HG03103 (cell line): ENCODE data around the gene R3HDML.

Source experiments
- ATAC-seq: cut with Tn5 transposase; IDR thresholded peaks from one replicate; pipeline ENCODE4 v1.9.1; 2021; ENCODE audit warnings: low read depth; ENCODE audit not compliant: unreplicated experiment

R3HDML gene

GRCh38 chr20:44361021-44361420 is 24.2 kb downstream of the R3HDML start:
- no peak for ATAC-seq

DNA sequence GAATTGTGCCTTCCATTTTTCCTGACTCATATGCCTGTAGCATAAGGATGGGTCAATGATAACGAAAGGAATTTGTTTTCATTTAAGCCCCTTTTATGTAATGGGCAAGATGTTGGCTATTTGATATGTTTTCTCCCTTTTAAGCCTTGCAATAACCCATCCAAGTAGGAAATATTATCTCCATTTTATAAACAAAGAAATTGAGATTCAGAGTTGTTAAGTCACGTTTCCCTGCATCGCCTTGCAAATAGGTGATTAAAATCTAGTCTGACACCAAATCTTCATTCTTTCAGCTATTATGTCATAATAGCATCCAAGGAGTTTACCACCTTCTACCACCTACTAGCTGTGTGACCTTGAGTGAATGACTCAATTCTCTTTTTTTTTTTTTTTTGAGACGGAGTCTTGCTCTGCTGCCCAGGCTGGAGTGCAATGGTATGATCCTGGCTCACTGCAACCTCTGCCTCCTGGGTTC is 25.7 kb downstream of the R3HDML start:
- ATAC-seq, result no peak

DNA sequence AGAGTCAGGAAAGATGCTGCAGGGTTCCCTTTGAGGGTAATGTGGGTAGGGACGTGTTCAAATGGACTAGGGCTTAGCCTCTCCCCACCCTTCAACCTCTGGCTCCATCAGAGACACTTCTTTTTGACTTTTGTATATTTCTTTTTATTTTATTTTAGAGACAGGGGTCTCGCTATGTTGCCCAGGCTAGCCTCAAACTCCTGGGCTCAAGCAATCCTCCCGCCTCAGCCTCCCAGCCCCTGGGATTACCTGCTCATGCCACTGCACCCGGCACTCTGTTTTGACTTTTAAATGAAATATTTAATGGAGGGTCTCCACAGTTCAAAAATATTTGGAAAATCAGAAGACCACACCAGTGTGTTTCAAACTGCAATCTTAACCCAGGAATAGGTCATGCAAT is 27.2 kb downstream of the R3HDML start:
- ATAC-seq, result no peak

GRCh38 chr20:44364780-44365179 is 27.9 kb downstream of the R3HDML start:
- no peak for ATAC-seq

- ATAC-seq, result no peak
Observed at GRCh38 chr20:44367746-44368145, 30.9 kb downstream of the R3HDML start.

DNA sequence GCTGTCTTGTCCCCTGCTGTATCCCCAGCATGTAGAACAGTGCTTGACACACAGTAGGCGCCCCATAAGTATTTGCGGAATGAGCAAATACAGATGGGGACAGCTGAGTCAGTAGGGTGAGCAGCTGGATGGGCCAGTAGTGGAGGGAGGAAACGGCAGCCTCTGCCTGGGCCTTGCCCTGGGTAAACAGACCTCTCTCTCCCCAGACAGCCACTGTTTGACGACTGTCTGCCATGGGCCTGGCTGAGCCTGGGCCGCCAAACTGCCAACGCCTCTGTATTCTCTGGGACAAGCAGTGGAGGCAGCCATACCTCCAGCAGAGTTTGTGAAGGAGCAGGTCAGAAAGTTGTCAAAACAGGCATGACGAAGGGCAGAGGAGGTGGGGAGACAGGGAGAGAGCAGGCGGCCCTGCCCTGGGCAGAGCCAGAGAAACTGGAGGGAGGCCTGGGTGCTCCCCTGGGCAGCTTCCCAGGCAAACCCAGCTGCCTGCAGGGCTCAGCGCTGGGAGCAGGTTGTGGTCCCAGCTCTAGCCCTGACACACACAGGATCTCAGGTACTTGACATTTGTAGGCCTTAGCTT is 33.9 kb downstream of the R3HDML start:
- no peak for ATAC-seq

GRCh38 chr20:44382641-44383040 is 45.8 kb downstream of the R3HDML start:
- no peak for ATAC-seq

GRCh38 chr20:44384423-44385027 is 47.7 kb downstream of the R3HDML start:
- peak; percentile 59 for ATAC-seq

DNA sequence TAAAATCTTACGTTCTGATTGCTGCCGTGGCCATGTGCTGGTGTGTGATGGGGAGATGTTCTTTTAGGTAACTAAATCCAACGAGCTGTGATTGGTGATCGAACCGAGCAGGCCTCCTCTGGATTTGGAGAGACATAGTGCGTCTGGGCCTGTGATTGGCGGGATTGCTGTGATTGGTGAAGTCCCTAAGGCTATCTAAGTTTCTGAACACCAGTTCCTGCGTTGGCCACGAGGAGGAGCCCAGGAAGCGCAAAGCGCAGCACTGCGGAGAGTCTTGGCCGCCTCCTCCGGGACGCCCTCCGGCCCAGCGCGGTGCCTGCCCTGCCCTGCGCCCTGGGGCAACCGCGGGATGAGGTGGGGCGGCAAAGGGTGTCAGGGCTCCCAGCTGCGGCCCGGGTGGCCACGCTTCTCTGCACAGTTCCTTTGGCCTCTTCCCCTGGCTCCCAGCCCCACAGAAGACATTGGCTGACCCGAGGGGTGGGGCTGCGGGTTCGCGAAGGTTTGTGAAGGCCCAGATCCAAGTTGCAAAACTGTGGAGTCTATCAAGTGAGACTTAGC is 51.7 kb downstream of the R3HDML start:
- ATAC-seq, result peak; percentile 68

DNA sequence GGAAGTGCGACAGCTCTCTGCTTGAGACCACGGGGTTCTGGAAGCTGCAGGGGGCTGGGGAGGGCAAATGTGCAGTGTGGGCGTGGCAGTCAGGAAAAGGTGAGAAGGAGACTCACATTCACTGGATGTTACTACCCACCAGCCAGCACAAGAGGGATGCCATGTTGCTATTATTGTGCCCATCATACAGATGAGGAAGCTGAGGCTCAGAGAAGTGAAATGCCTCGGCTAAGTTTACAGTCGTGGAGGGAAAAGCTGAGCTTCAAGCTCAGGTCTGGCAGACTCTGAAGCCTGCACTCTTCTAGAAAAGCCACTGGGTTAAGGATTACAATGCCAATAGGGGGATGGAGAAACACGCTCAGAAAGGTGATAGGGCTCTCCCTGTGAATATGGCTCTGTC is 53.0 kb downstream of the R3HDML start:
- no peak for ATAC-seq

DNA sequence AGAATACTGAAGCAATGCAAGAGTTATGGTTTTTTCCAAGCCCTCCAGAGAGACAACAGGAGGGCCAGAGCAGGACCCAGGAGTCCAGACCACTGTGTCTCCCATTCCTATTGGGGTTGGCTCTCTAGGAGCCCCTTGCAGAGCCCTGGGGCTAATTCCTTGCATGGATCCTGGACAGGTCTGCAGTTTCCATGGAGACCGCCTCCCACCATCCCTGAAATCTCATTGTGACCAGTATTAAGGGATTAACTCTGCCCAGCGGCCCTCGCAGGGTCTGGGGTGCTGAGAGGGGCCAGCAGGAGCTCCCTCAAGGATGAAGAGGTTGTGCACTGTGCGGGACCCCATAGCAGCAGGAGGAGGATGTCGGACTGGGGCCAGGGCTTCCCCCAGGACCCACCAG is 53.4 kb downstream of the R3HDML start:
- ATAC-seq, result no peak

GRCh38 chr20:44392088-44392775 is 55.4 kb downstream of the R3HDML start:
- no peak for ATAC-seq

GRCh38 chr20:44392776-44393607 is 56.1 kb downstream of the R3HDML start:
- no peak for ATAC-seq

DNA sequence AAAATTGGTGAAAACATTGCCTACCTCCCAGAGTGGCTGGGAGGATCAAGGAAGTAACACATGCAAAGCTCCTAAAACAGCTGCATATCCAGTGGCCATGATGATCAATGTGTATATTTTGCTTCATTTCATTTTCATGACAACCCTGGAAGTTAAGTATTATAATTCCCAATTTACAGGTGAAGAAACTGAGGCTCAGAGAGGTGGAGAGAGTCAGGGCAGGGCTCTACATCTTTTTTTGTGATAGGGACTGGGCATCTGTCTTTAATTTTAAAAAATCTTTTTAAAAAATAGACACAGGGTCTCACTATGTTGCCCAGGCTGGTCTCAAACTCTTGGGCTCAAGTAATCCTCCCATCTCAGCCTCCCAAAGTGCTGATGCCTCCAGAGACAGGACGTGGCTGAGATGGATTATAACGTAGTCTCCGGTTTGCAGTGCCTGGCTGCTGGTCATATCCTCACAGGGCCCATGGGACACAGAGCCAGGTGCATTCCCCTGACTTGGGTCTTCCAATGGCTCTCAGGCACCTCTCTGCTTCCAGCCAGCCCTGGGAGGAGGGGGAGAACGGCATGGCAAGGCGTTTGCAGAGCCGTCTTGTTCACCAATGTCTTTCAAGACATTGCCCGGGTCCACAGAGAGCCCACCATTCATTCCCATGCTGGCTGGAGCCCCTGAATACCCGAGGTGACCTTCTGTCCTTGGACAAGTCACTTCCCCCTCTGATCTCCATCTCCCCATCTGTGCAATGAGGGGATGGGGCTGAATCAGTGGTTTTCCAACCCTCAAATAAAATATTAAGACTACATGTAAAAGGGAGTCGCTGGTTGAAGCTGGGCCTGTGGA is 57.0 kb downstream of the R3HDML start:
- no peak for ATAC-seq

GRCh38 chr20:44394452-44394701 is 57.5 kb downstream of the R3HDML start:
- no peak for ATAC-seq

DNA sequence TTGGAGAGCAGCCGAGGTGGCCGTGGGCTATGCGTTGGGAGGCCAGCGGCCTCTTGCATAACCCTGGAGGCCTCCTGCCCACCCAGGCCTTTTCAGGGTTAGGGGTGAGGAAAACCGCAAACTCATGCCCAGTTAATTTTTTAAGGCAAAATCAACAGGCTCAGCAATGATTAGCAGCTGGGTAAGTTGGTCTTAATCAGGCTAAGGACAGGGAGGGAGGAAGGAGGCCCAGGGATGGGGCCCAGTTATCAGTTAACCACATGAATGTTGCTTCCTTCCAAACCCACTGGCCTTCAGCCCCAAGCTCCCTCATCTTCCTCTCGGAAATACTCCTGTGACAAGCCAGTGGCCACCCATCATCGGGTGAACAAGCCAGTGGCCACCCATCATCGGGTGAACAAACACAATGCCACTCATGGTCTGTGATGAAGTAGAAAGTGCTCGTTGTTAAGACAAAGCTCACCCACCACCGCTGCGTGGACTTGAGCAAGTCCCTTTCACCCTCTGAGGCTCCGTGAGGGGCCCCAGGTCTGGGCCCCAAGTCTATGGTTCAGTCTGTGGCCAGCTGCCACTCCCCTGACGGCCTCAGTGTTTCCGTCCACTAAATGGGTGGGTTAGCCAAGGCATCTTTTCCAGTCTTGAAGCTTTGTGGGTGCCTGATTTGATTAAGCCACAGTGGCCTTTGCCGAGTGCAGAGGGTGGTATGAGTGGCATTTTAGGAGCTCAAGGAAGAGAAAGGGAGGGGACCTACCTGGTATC is 58.0 kb downstream of the R3HDML start:
- ATAC-seq, result no peak

DNA sequence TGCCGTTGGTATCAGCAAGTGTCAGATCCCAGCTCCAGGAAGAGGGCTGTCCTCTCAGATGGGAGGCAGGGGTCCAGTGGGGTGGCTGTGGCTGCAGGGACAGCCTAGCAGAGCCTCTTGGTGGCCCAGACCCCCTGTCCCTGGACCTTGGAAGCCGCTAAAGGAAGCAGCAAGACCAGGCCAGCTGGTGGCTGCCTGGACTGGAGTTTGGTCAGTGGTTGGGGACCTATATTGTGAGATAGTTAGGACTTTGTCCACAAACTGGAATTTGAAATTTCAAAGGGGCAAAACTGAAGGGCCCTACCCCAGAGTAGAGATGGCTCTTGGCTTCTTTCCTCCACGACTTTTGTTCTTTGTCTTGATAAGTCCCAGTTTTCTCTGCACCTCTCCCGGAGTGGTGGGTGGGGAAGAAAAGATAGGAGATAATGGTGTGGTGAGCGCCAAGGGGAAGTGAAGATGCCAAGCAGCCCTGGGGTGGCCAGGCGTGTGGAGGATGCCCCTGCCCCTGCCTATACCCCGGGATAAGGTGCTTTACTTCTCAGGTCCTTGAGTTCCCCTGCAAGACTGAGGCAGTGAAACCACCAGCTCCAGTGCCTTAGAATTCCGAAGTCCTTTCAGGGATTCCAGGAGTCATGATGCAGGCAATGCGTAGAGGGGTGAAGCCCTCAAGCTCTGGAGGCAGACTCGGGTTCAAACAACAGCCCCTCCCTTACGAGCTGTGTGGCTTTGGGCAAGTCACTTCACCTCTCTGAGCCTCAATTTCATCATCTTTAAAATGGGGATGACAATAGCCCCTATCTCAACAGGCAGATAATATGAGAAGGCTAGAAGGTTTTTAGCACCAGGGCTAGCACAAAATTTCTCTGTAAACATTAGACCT is 58.9 kb downstream of the R3HDML start:
- ATAC-seq, result no peak

DNA sequence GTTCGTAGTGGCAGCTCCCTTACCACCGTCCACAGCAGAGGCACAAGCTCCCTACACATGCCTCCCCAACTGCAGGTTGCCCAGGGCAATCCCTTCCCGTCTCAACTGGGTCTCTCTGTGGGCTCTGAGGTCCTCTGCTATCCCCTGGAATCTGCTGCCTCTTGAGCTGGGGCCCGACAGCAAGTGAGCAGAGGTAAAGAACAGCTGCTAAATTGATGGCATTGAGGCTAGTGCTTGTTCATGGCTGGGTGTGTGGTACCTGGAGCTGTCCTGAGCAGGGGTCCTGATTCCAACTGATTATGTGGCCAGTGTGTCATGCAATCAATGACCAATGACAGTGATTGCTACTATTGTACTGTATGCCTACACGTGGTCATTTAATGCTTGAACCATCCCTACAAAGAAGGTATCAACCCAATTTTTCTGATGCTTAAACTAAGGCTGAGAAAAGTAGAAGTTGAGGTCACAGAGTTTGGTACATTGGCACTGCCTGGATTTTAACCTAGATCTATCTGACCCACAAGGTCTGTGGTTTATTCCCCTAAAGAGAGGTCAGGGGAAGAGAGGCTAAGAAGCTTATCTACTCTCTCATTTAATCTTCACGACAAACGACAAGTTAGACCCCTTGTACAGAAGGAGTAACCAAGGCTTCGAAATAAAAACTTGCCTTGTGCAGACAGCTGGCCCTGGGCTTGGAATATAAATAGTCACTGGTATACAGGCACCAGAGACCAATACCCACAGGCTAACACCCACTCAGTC is 59.7 kb downstream of the R3HDML start:
- ATAC-seq, result no peak
